MCF 10A (cell line): ENCODE measurements around the gene ZNF621. TPM values are rescaled to one million over a fixed set of nuclear protein-coding genes. Genes with fewer than 3 reads are reported as not detected.

Experiments used
- BruUV-seq: library from RNA; stranded (reverse); fragments of 400-500 nt; replicated peaks from 2 replicates; lab custom pipeline; 2021; lab: Mats Ljungman, UMichigan
- CTCF ChIA-PET: fragments of 300-600 bp; sonication (Branson Sonifier 250); formaldehyde crosslinking; extraction: SDS; loops from one replicate; lab custom pipeline; 2021; ENCODE audit warnings: antibody characterized with exemption, inconsistent platforms; lab: Yijun Ruan, JAX
- POLR2A ChIA-PET: fragments of 300-600, 350-650 bp; sonication (Branson Sonifier 250); formaldehyde crosslinking; extraction: SDS; loops from one replicate; lab custom pipeline; 2020; ENCODE audit warnings: antibody characterized with exemption, inconsistent platforms; lab: Yijun Ruan, JAX
- DNase-seq: peaks from one replicate; pipeline ENCODE4 v3.0.0-alpha.2; 2018; ENCODE audit not compliant: unreplicated experiment
- H3K27ac Mint-ChIP-seq: one replicate; pipeline ENCODE4 v1.8.0; 2022; ENCODE audit warnings: mild to moderate bottlenecking, low read depth, mixed read lengths; ENCODE audit not compliant: unreplicated experiment
- H3K27me3 Mint-ChIP-seq: one replicate; pipeline ENCODE4 v1.8.0; 2022; ENCODE audit warnings: mixed read lengths; ENCODE audit not compliant: insufficient read depth, unreplicated experiment
- H3K36me3 Mint-ChIP-seq: one replicate; pipeline ENCODE4 v1.8.0; 2022; ENCODE audit warnings: mild to moderate bottlenecking, moderate library complexity, mixed read lengths; ENCODE audit not compliant: insufficient read depth, unreplicated experiment
- H3K4me1 Mint-ChIP-seq: one replicate; pipeline ENCODE4 v1.8.0; 2022; ENCODE audit warnings: mixed read lengths; ENCODE audit not compliant: insufficient read depth, unreplicated experiment
- H3K4me3 Mint-ChIP-seq: one replicate; pipeline ENCODE4 v1.8.0; 2022; ENCODE audit warnings: mild to moderate bottlenecking, moderate library complexity, mixed read lengths; ENCODE audit not compliant: unreplicated experiment
- H3K9me3 Mint-ChIP-seq: one replicate; pipeline ENCODE4 v1.8.0; 2022; ENCODE audit warnings: mixed read lengths; ENCODE audit not compliant: unreplicated experiment
- CTCF ChIP-seq: fragments of 200-600 bp; IDR thresholded peaks from one replicate; pipeline ENCODE4 v1.8.0; 2022; ENCODE audit warnings: antibody characterized with exemption, mild to moderate bottlenecking; ENCODE audit not compliant: unreplicated experiment
- intact Hi-C: fragments of 100-400 bp; cut with micrococcal nuclease; formaldehyde crosslinking; loops from 2 replicates; pipeline ENCODE4 v1.14.1; 2022
- total RNA-seq: library from RNA; stranded (reverse); gene quantifications from 2 replicates; pipeline ENCODE4 v1.2.3, GENCODE V29; 2022

Gene ZNF621
- total RNA-seq, 1 experiment from 2014 or later, result 39.6 TPM

GRCh38 chr3:40499952-40500351, 24.8 kb upstream of the ZNF621 start:
- H3K27ac Mint-ChIP-seq, result no peak overlapping the region
- no TSS peak for BruUV-seq
- H3K9me3 Mint-ChIP-seq, result no peaks in the 10 kb centered on the region
- no peak for DNase-seq
- no peaks in the 10 kb centered on the region for H3K27me3 Mint-ChIP-seq
- POLR2A ChIA-PET, result interaction anchor here (1.0 kb wide), 1 partner anchor 41 kb away, joined by 4 read pairs; no protein-coding TSS in a partner anchor
- no peak for TF ChIP-seq CTCF
- peaks cover 7% of the 10 kb centered on the region for H3K4me1 Mint-ChIP-seq
- H3K4me3 Mint-ChIP-seq, result no peak overlapping the region
- CTCF ChIA-PET, result interaction anchor here (0.6 kb wide), 1 partner anchor 307 kb away, joined by 3 read pairs; no protein-coding TSS in a partner anchor
- no peaks in the 10 kb centered on the region for H3K36me3 Mint-ChIP-seq
- intact Hi-C loops, result no loop called here

- no TSS peak for BruUV-seq
- intact Hi-C loops, result no loop called here
- H3K9me3 Mint-ChIP-seq, result no peaks in the 10 kb centered on the region
- no peak overlapping the region for H3K27ac Mint-ChIP-seq
- H3K27me3 Mint-ChIP-seq, result no peaks in the 10 kb centered on the region
- H3K36me3 Mint-ChIP-seq, result no peaks in the 10 kb centered on the region
- ChIA-PET CTCF (interaction anchor here (0.6 to 0.7 kb wide), 4 partner anchors 185 to 1440 kb away, joined by 3 to 4 read pairs (median 4); no protein-coding TSS in a partner anchor), POLR2A (no interaction called here)
- DNase-seq, result no peak
- TF ChIP-seq CTCF, result no peak
- peaks cover 13% of the 10 kb centered on the region for H3K4me1 Mint-ChIP-seq
- no peak overlapping the region for H3K4me3 Mint-ChIP-seq
Measured at GRCh38 chr3:40502034-40502433, 22.7 kb upstream of the ZNF621 start.

- TF ChIP-seq CTCF, result no peak
- H3K36me3 Mint-ChIP-seq, result no peaks in the 10 kb centered on the region
- peak overlapping the region; percentile 70 for H3K27ac Mint-ChIP-seq
- no peaks in the 10 kb centered on the region for H3K27me3 Mint-ChIP-seq
- H3K4me1 Mint-ChIP-seq, result peaks cover 13% of the 10 kb centered on the region
- no peaks in the 10 kb centered on the region for H3K9me3 Mint-ChIP-seq
- CTCF ChIA-PET, result interaction anchor here (0.5 to 1.2 kb wide), 9 partner anchors 8 to 1373 kb away, joined by 3 to 4 read pairs (median 3); no protein-coding TSS in a partner anchor
- intact Hi-C loops, result loop anchor here (2.0 kb wide), 3 partner anchors 20 to 52 kb away; partner anchors contain the start of genes ZNF619 and ZNF621
- H3K4me3 Mint-ChIP-seq, result peak overlapping the region; percentile 77
- POLR2A ChIA-PET, result interaction anchor here (0.7 to 5.2 kb wide), 10 partner anchors 17 to 1687 kb away, joined by 3 to 41 read pairs (median 4); partner anchors contain the start of genes RPL14, ZNF619 and ZNF621
- no TSS peak for BruUV-seq
- DNase-seq, result peak; percentile 96
Measured at GRCh38 chr3:40504636-40505430, 19.9 kb upstream of the ZNF621 start.
